Measurements from ENCODE around the gene GAREM1.

GRCh38 chr18:32511147-32511546 lies 40.5 kb upstream of the GAREM1 start:
- TF ChIP-seq FOXP2 (optimal IDR thresholded peaks at IDR 0.05; ENCODE audit: control extremely low read depth, extremely low read length, insufficient read depth) (no peak), POLR2AphosphoS5 (IDR thresholded peaks at IDR 0.05; ENCODE audit: borderline replicate concordance, low read depth, low read length) (no peak)

Measured in SK-N-MC (cell line).